ENCODE results near the gene PHOX2B. TPM values are rescaled to one million over a fixed set of nuclear protein-coding genes. Genes with fewer than 3 reads are reported as not detected.

PHOX2B gene
- total RNA-seq (2021; ENCODE audit: unreplicated experiment) (not detected), Bru-seq, nascent RNA (not detected), BruChase-seq, experiment 1, labeled RNA remaining after a 6-hour chase (not detected), BruChase-seq, experiment 2, labeled RNA remaining after a 2-hour chase (not detected)
- polyA plus RNA-seq (2012), result not detected in 2 replicates
- long read RNA-seq, result 0 reads

GRCh38 chr4:41748571-41749475 lies at the start of gene PHOX2B:
Gene PHOX2B (minus strand): TSS chr4:41748725. CDS start chr4:41748610, 115 bp downstream.
- no TSS peak for BruUV-seq (replicated peaks)
- Histone ChIP-seq H3K27me3 (ENCODE audit: insufficient read depth, low read length) (peaks cover 26% of the 10 kb centered on the region), H3K9me3 (ENCODE audit: control insufficient read depth in 1 of 2, insufficient read depth in 1 of 2, low read depth in 1 of 2, low read length in 2 of 2) (no peaks in the 10 kb centered on the region), H3K9ac (ENCODE audit: low read length) (no peak within 1 kb of the TSS), H2AFZ (ENCODE audit: low read depth, low read length, poor library complexity, severe bottlenecking) (no peak within 1 kb of the TSS), H3K4me2 (ENCODE audit: low read length) (no peak within 1 kb of the TSS), H3K4me1 (ENCODE audit: control insufficient read depth in 1 of 2, insufficient read depth in 2 of 2, low read length in 2 of 2) (no peaks in the 10 kb centered on the region), H3K27ac (ENCODE audit: low read depth, low read length) (no peak within 1 kb of the TSS), H3K36me3 (ENCODE audit: control insufficient read depth in 1 of 2, insufficient read depth in 2 of 2, low read length in 2 of 2) (no peaks in the 10 kb centered on the region), H4K20me1 (ENCODE audit: insufficient read depth) (no peaks in the 10 kb centered on the region), H3K79me2 (ENCODE audit: insufficient read depth, low read length) (no peaks in the 10 kb centered on the region), H3K4me3 (replicated peaks in 1 of 2; ENCODE audit: low read depth in 1 of 2, low read length in 2 of 2) (no peak within 1 kb of the TSS), H3K9me2 (ENCODE audit: insufficient read depth) (no peaks in the 10 kb centered on the region)
- ATAC-seq (no peak), DNase-seq (ENCODE audit: low read depth, low spot score) (no peak)
- POLR2A ChIA-PET, result no interaction called here
- CTCF ChIA-PET, result interaction anchor here (1.2 kb wide), 1 partner anchor 490 kb away, joined by 3 read pairs; no protein-coding TSS in a partner anchor
- TF ChIP-seq ZBTB33 (IDR thresholded peaks at IDR 0.05; ENCODE audit: extremely low read depth, insufficient replicate concordance, low read length) (no peak), MAX (IDR thresholded peaks at IDR 0.05) (no peak), CBX3 (IDR thresholded peaks at IDR 0.05; ENCODE audit: low read depth) (no peak)
- RAD21 ChIA-PET (ENCODE audit: low non-redundant PET in 1 of 2, low total read pairs in 2 of 2, uncharacterized antibody in 2 of 2, unreplicated experiment in 2 of 2), result no interaction called here
- intact Hi-C loops (cut with micrococcal nuclease), result no loop called here

GRCh38 chr4:41797260-41797659 lies 48.7 kb upstream of the PHOX2B start:
- CTCF ChIA-PET, result no interaction called here
- no peak overlapping the region for H2AFZ ChIP-seq (ENCODE audit: low read depth, low read length, poor library complexity, severe bottlenecking)

More at GRCh38 chr4:41797260-41797659, 48.7 kb upstream of the PHOX2B start:
- BruUV-seq (replicated peaks), result no TSS peak
- POLR2A ChIA-PET, result no interaction called here
- no peaks in the 10 kb centered on the region for H3K36me3 ChIP-seq (ENCODE audit: control insufficient read depth in 1 of 2, insufficient read depth in 2 of 2, low read length in 2 of 2)
- DNase-seq (ENCODE audit: low read depth, low spot score) (no peak), ATAC-seq (no peak)
- RAD21 ChIA-PET (ENCODE audit: low non-redundant PET in 1 of 2, low total read pairs in 2 of 2, uncharacterized antibody in 2 of 2, unreplicated experiment in 2 of 2), result no interaction called here
- H3K9me3 ChIP-seq (ENCODE audit: control insufficient read depth in 1 of 2, insufficient read depth in 1 of 2, low read depth in 1 of 2, low read length in 2 of 2), result no peaks in the 10 kb centered on the region
- H3K27me3 ChIP-seq (ENCODE audit: insufficient read depth, low read length), result peaks cover 66% of the 10 kb centered on the region
- no peaks in the 10 kb centered on the region for H3K4me1 ChIP-seq (ENCODE audit: control insufficient read depth in 1 of 2, insufficient read depth in 2 of 2, low read length in 2 of 2)
- intact Hi-C loops (cut with micrococcal nuclease), result no loop called here
- no peak overlapping the region for H3K4me2 ChIP-seq (ENCODE audit: low read length)
- no peak overlapping the region for H3K27ac ChIP-seq (ENCODE audit: low read depth, low read length)
- H3K79me2 ChIP-seq (ENCODE audit: insufficient read depth, low read length), result no peaks in the 10 kb centered on the region
- H3K4me3 ChIP-seq (replicated peaks in 1 of 2; ENCODE audit: low read depth in 1 of 2, low read length in 2 of 2), result no peak overlapping the region
- TF ChIP-seq EZH2 (IDR thresholded peaks at IDR 0.05), result no peak
- no peak for TF ChIP-seq YY1 (IDR thresholded peaks at IDR 0.05; ENCODE audit: extremely low read depth, insufficient replicate concordance, low read depth, low read length)
- H3K9me2 ChIP-seq (ENCODE audit: insufficient read depth), result no peaks in the 10 kb centered on the region
- no peaks in the 10 kb centered on the region for H4K20me1 ChIP-seq (ENCODE audit: insufficient read depth)
- H3K9ac ChIP-seq (ENCODE audit: low read length), result no peak overlapping the region

All from HCT116 (cell line).